Cardiac muscle cell (in vitro differentiated cells and primary cell): ENCODE measurements around the gene CX3CR1. TPM values are rescaled to one million over a fixed set of nuclear protein-coding genes. Genes with fewer than 3 reads are reported as not detected.

ENCODE experiments used
- DNase-seq, 2 donors: peaks; one replicate each; pipeline versions ENCODE4 v3.0.0 to v3.0.0-alpha.2; 2010 to 2017; ENCODE audit warnings: low read depth in 1 of 2, low spot score in 1 of 2
- H3K27ac ChIP-seq: fragments of 200-600 bp; sonication (generic); 2 replicates; pipeline ENCODE4 v1.5.1; 2016
- H3K27me3 ChIP-seq: fragments of 200-600 bp; sonication (generic); 2 replicates; pipeline ENCODE4 v1.6.0; 2016; ENCODE audit warnings: control low read depth
- H3K36me3 ChIP-seq: fragments of 200-600 bp; sonication (generic); 2 replicates; pipeline ENCODE4 v1.5.1; 2016; ENCODE audit warnings: control low read depth
- H3K4me1 ChIP-seq: fragments of 200-600 bp; sonication (generic); 2 replicates; pipeline ENCODE4 v1.8.1; 2017; ENCODE audit warnings: low read depth, mild to moderate bottlenecking, mixed run types
- H3K4me3 ChIP-seq: fragments of 200-600 bp; sonication (generic); 2 replicates; pipeline ENCODE4 v1.5.1; 2016; ENCODE audit warnings: mild to moderate bottlenecking
- H3K9me3 ChIP-seq: fragments of 200-600 bp; sonication (generic); 2 replicates; pipeline ENCODE4 v1.5.1; 2017; ENCODE audit warnings: low read depth, mild to moderate bottlenecking, control low read depth
- CTCF ChIP-seq: IDR thresholded peaks from 2 replicates; pipeline ENCODE4 v1.5.1; 2012; ENCODE audit warnings: low read depth, mild to moderate bottlenecking, low read length
- polyA plus RNA-seq: library from polyadenylated mRNA; unstranded; fragments of >200 nt; fragmentation: Nextera tagmentation; extraction: Ambion mirVana; gene quantifications from 2 replicates; pipeline ENCODE4 v1.2.1, GENCODE V29; 2016
- total RNA-seq: library from RNA; depleted of rRNA; stranded (reverse); fragments of >200 nt; gene quantifications from 2 replicates; pipeline ENCODE4 v1.2.3, GENCODE V29; 2016

The CX3CR1 gene
- total and polyA plus RNA-seq, 2 experiments from 2014 or later, result 0.48 to 2.6 TPM

GRCh38 chr3:39277893-39278615 lies 1.8 kb downstream of the CX3CR1 start:
- no peaks in the 10 kb centered on the region for H3K36me3 ChIP-seq
- no peak for TF ChIP-seq CTCF
- DNase-seq, result no peak
- H3K9me3 ChIP-seq, result no peaks in the 10 kb centered on the region
- no peaks in the 10 kb centered on the region for H3K27me3 ChIP-seq
- H3K4me3 ChIP-seq, result no peak overlapping the region
- peaks cover 10% of the 10 kb centered on the region for H3K4me1 ChIP-seq
- no peak overlapping the region for H3K27ac ChIP-seq

- peaks cover 10% of the 10 kb centered on the region for H3K4me1 ChIP-seq
- H3K27me3 ChIP-seq, result no peaks in the 10 kb centered on the region
- H3K9me3 ChIP-seq, result no peaks in the 10 kb centered on the region
- H3K27ac ChIP-seq, result no peak overlapping the region
- no peak overlapping the region for H3K4me3 ChIP-seq
- DNase-seq, result no peak
- no peaks in the 10 kb centered on the region for H3K36me3 ChIP-seq
- no peak for TF ChIP-seq CTCF
Measured at GRCh38 chr3:39276746-39277145, 3.1 kb downstream of the CX3CR1 start.

GRCh38 chr3:39275963-39276593 lies 3.8 kb downstream of the CX3CR1 start:
- TF ChIP-seq CTCF, result no peak
- Histone ChIP-seq H3K4me3 (no peak overlapping the region), H3K9me3 (no peaks in the 10 kb centered on the region), H3K27ac (no peak overlapping the region), H3K27me3 (no peaks in the 10 kb centered on the region), H3K36me3 (no peaks in the 10 kb centered on the region), H3K4me1 (peaks cover 10% of the 10 kb centered on the region)
- no peak for DNase-seq

GRCh38 chr3:39275052-39275451 lies 4.8 kb downstream of the CX3CR1 start:
- peaks cover 7% of the 10 kb centered on the region for H3K4me1 ChIP-seq
- H3K27me3 ChIP-seq, result no peaks in the 10 kb centered on the region
- no peaks in the 10 kb centered on the region for H3K9me3 ChIP-seq
- H3K4me3 ChIP-seq, result no peak overlapping the region
- H3K27ac ChIP-seq, result peak overlapping the region; percentile 57
- H3K36me3 ChIP-seq, result no peaks in the 10 kb centered on the region
- TF ChIP-seq CTCF, result no peak
- DNase-seq, result no peak

- H3K27me3 ChIP-seq, result no peaks in the 10 kb centered on the region
- DNase-seq, result no peak
- H3K36me3 ChIP-seq, result no peaks in the 10 kb centered on the region
- no peak overlapping the region for H3K27ac ChIP-seq
- peaks cover 8% of the 10 kb centered on the region for H3K4me1 ChIP-seq
- no peak overlapping the region for H3K4me3 ChIP-seq
- TF ChIP-seq CTCF, result peak; percentile 28
- no peaks in the 10 kb centered on the region for H3K9me3 ChIP-seq
Measured at GRCh38 chr3:39273119-39273518, 6.7 kb downstream of the CX3CR1 start.
